GM19395 (cell line): ENCODE data around the gene TFCP2L1.
"Not testable (repeated sequence)": the region's sequence is repeated elsewhere in the genome, so short reads cannot be mapped to it uniquely, and the experiment has no call there.

ENCODE experiments used
- ATAC-seq: cut with Tn5 transposase; IDR thresholded peaks from one replicate; pipeline ENCODE4 v1.9.1; 2021; ENCODE audit warnings: mild to moderate bottlenecking, moderate library complexity; ENCODE audit not compliant: unreplicated experiment

Gene TFCP2L1

GRCh38 chr2:121269436-121269835, 15.6 kb downstream of the TFCP2L1 start:
- not testable (repeated sequence) for ATAC-seq

- no peak for ATAC-seq
Measured at GRCh38 chr2:121266543-121267106, 18.4 kb downstream of the TFCP2L1 start.

GRCh38 chr2:121263996-121264715, 20.8 kb downstream of the TFCP2L1 start:
- ATAC-seq, result no peak

DNA sequence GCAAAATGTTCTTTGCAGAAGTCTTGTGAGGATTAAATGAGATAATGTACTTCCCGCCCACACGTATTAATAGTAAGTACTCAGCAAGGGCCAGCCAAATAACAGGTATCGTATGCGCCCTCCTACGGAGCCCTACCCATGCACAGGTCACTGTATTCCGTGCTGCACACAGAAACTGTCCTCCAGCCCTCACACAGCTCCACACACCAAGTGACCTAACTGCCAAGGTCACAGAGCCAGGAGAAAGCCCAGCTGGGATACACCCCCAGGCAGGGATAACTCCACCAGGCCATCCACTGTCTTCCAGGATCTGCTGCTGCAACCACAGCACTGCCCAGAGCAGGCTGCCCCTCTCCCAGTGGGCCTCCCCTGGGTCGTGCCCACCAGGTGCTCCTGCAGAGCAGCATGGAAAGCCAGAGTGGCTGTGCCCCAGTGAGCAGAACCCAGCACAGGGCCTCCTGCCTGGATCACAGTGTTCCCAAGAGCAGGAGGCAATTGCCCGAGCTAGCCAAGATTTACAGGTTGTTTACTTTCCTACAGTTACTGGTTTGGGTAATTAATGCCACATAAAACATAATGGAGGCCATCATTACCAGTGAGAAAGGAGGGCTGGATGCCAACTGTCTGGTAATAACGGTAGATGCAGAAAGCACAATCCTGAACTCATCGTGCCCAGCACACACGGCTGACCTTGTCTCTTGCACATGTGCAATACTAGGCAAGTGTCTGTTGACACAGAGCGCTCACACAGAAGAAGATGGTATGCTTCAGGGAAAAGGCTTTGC, 24.4 kb downstream of the TFCP2L1 start:
- ATAC-seq, result no peak

GRCh38 chr2:121258051-121258450, 27.0 kb downstream of the TFCP2L1 start:
- no peak for ATAC-seq

GRCh38 chr2:121257480-121257840, 27.5 kb downstream of the TFCP2L1 start:
- ATAC-seq, result no peak

DNA sequence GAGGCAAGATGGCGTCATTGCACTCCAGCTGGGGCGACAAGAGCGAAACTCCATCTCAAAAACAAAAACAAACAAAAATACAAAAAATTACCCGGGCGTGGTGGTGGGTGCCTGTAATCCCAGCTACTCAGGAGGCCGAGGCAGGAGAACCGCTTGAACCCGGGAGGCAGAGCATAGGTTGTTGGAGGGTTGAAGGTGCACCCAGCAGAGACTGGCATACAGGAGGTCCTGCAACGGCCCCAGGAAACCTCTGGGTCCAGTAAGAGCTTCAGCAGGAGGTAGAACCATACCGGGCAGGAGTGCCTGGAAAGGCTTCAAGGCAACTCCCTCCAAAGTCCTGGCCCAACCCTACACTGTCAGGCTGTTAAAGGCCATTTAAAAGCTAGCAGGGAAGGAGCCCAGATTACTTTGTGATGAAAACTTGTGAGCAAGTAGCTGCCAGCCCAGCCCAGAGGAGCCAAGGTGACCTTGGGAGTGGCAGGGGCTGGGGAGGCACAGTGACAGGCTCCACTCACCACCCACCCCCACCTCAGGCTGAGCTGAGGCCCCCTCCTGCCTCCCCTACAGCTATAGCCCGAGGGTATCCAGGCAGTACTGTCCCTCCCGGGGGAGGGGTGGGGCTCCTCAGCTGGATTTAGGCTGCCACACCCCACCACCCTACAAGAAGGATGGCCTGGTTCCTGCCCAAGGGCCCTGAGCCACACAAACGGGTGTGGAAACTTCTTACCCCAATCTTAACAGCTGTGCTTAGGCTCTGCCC, 28.1 kb downstream of the TFCP2L1 start:
- ATAC-seq, result no peak

GRCh38 chr2:121255358-121255757, 29.6 kb downstream of the TFCP2L1 start:
- no peak for ATAC-seq

DNA sequence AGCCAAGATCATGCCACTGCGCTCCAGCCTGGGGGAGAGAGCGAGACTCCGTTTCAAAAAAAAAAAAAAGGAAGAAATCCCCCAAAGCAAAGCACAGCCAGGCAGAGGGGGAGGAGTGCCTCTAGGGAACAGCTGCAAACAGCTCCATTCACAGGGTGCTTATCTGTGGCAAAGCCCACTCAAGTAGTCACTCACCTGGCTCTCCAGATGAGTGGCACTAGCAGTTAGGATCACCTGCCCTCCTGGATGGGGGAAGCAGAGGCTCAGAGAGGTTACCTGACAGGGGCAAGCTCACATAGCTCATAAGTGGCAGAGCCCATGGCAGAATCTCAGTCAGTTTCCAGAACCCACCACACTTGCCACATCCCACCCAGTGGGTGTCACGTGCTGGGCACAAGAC, 30.3 kb downstream of the TFCP2L1 start:
- ATAC-seq, result no peak

DNA sequence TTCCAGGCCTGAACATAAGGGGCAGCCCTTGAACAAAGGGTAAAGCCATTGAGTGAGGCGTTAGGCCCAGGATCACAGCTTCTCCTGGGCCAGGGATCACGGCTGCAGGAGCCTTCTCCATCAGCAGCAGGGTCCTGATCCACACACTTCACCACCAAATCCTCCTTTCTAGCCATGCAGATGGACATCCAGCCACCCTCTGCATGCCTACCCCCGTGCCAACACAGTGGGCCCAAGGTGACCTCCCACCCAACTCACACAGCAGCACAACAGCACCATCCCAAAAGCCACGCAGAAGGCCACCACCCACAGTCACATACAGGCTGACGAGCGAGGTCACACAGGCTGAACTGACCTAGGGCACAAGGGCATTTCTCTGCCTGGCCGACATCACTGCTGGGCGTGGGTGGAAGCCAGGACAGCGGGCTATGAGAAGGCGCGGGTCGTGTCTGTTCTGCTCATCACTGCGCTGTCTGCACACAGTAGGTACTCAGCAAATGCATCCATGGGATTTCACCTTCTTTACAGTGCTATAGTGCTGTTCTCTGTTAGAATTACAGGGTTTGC, 31.2 kb downstream of the TFCP2L1 start:
- ATAC-seq, result no peak

- ATAC-seq, result no peak
Measured at GRCh38 chr2:121253021-121253673, 31.9 kb downstream of the TFCP2L1 start.

GRCh38 chr2:121251497-121251896, 33.5 kb downstream of the TFCP2L1 start:
- no peak for ATAC-seq

DNA sequence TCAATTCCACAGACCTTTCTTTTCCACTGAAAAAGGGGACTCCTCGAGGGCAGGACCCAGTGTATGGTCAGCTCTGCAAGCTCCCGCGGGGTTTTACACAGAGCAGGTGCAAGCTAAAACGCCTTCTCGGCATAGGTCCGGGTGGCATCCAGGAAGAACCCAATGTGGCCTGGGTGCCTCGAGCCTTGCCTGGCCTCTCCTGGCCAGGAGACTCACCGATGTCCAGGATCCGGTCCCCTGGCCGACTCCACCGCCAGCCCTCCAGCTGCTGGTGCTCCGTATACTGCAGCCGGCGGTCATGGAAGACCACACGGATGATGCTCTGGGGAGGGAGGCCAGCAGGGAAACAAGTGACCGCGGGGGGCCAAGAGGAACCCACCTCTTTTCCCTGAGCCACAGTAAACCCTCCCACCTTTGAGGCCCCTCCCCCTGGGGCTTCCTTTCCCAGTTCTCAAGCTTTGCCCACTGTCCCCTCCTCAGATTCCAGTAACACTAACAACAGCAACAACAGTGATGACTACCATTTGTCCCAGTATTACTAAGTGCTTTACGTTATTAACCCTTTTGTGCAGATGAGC, 36.1 kb downstream of the TFCP2L1 start:
- ATAC-seq, result no peak

DNA sequence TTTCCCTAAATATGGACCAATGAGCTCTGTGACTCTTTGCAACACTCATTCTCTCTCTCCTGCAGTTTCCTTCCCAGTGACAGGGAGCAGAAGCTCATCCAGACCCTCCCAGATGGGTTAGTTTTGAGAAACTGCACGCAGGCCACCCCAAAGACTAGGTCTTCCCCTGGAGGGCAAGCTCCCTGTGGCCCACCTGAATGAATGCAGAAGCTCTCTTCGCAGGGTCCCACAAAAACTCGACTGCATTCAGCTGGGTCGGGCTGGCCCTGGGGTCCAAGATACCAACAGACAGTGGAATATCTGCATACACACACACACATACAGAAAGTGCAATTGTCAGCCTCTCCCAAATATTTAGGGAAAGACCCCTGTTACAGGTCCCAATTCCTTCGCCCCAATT, 37.0 kb downstream of the TFCP2L1 start:
- ATAC-seq, result no peak

GRCh38 chr2:121247534-121247933, 37.5 kb downstream of the TFCP2L1 start:
- no peak for ATAC-seq

- ATAC-seq, result no peak
Measured at GRCh38 chr2:121246704-121247255, 38.2 kb downstream of the TFCP2L1 start.

DNA sequence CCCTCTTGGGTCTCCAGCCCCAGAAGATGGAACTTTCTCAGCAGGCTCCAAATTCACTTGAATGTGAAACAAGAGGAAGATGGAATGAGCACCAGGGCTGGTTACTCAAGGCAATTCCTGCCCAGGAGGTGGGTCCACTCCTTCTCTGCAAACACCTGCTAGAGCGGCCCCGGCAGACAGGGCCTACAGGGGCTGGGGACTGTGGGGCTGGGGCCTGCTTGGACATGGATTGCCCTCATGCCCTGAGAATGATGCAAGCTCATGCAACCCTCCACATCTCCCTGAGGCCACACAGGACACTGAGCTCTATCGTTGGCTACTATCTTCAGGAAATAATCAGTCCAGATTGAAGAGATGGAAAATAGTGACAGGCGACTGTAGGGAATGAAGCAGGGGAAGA, 39.1 kb downstream of the TFCP2L1 start:
- no peak for ATAC-seq

GRCh38 chr2:121245120-121245820, 39.7 kb downstream of the TFCP2L1 start:
- no peak for ATAC-seq

DNA sequence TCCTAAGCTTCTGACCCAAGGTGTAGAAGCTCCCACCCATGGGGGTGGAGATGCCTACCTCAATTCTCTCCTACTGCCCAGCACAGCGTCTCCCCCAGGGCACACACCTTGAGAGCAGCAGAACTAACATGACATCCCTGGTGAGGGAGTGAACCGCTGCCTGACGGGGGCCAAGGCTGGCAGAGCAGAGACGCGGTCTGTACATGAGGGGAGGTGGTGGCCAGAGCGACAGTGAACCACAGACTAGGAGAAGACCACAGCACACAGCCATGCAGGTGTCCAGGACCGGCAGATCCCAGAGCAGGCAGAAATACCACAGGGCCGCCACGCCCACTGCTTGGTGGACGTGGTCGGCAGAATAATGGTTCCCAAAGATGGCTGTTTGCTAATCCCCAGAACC, 40.4 kb downstream of the TFCP2L1 start:
- no peak for ATAC-seq
